HG03354 (cell line): ENCODE measurements around the gene CACNG1.
"Not testable (repeated sequence)": the region's sequence is repeated elsewhere in the genome, so short reads cannot be mapped to it uniquely, and the experiment has no call there.

Source experiments
- ATAC-seq: cut with Tn5 transposase; IDR thresholded peaks from one replicate; pipeline ENCODE4 v1.9.1; 2021; ENCODE audit warnings: mild to moderate bottlenecking; ENCODE audit not compliant: unreplicated experiment, poor library complexity, severe bottlenecking

The CACNG1 gene

GRCh38 chr17:67024736-67025135, 19.6 kb upstream of the CACNG1 start:
- no peak for ATAC-seq

GRCh38 chr17:67025216-67025792, 19.1 kb upstream of the CACNG1 start:
- no peak for ATAC-seq

- ATAC-seq = no peak
Measured at GRCh38 chr17:67026341-67026740, 18.0 kb upstream of the CACNG1 start.

GRCh38 chr17:67027031-67027628, 17.2 kb upstream of the CACNG1 start:
- no peak for ATAC-seq

DNA sequence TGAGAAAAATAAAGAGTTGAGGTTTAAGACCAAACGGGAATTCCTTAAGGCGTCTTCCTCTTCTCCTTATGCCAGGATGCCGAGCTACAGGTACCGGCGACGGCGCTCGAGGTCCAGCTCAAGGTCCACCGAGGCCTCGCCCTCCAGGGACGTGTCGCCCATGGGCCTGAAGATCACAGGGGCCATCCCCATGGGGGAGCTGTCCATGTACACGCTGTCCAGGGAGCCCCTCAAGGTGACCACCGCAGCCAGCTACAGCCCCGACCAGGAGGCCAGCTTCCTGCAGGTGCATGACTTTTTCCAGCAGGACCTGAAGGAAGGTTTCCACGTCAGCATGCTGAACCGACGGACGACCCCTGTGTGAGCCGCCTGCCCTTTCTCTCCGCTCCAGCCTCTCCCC, 13.7 kb upstream of the CACNG1 start:
- ATAC-seq = no peak

GRCh38 chr17:67032382-67032781, 12.0 kb upstream of the CACNG1 start:
- no peak for ATAC-seq

DNA sequence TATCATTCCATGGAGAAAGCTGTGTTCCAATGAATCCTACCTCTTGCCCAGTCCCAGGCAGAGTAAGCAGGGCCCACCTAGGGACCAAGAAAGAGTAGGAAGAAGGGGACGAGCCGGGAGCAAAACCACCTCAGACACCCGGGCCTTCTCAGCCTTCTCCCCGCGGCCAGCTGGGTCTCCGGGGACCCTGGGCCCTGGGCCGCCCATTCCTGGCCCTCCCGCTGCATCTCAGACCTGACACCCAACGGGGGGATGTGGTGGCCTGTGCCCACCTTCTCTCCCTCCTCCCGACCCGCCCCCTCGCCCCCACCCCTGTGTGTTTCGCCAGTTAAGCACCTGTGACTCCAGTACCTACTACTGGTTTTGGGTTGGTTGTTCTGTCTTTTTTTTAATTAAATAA, 11.4 kb upstream of the CACNG1 start:
- no peak for ATAC-seq

DNA sequence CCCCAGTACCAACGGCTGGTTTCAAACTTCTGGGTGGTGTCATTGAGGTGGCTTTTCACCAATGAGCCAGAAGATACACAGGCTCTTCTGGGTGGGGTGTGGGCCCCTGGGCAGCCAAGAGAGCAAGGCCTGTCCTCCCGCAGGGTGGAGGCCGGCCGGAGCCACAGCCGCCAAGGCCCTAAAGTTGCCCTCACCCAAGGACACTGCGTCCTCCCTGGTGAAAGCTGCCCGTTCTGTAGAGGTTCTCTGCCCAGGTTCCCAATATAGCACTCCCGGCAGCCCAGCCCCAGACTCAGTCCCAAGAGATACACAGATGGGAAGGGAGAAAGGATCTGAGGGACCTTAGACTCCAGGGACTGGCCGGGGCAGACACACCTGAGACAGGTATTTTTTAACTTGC, 10.7 kb upstream of the CACNG1 start:
- no peak for ATAC-seq

GRCh38 chr17:67035131-67036083, 8.9 kb upstream of the CACNG1 start:
- ATAC-seq = no peak

DNA sequence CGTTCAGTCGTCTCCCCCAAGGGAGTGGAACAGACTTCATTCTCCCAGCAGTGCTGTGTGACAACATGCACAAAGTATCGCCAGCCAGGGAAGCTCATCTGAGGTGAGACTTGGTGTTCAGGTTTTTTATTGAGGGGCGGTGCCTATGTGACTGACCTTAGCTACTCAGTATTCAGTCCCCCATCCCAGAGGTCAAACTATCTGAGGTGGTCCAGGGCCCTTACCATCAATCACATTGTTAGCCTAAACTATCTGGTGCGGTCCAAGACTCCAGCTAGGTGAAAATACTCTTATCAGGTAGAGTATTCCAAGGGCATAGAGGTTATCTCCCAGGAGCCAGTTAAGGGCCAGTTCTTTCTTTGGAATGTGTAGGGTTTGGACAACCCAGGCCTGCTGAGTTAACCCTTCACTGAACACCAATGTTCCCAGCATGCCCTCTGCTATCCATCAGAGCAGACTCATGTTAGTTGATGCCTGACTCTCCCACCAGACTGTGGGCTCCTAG, 5.4 kb upstream of the CACNG1 start:
- no peak for ATAC-seq

GRCh38 chr17:67040652-67041051, 3.7 kb upstream of the CACNG1 start:
- ATAC-seq = no peak

- not testable (repeated sequence) for ATAC-seq
Measured at GRCh38 chr17:67041119-67041518, 3.2 kb upstream of the CACNG1 start.

- no peak for ATAC-seq
Measured at GRCh38 chr17:67041531-67041930, 2.8 kb upstream of the CACNG1 start.

GRCh38 chr17:67041941-67042899, 2.1 kb upstream of the CACNG1 start:
- no peak for ATAC-seq

DNA sequence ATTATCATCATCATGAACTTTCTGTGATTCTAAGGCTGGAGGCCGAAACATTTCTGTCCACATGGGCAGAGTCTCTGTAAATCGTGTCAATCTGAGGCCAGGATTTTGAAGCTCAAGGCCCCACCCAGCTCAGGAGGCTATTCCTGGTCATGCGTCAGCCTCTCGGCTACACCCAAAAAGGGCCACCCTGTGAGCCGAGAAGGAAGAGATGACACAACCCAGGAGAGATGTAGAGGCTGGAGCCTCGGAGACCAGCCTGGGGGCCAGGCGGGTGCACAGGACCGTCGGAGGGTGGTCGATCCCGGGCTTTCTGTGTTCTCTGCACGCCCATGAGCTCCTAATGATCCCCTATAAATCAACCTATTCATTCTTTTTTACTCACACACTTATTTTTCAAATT, 1.1 kb upstream of the CACNG1 start:
- no peak for ATAC-seq

GRCh38 chr17:67044940-67045339, 586 bp downstream of the CACNG1 start:
- no peak for ATAC-seq

- ATAC-seq = no peak
Measured at GRCh38 chr17:67046398-67046797, 2.0 kb downstream of the CACNG1 start.

DNA sequence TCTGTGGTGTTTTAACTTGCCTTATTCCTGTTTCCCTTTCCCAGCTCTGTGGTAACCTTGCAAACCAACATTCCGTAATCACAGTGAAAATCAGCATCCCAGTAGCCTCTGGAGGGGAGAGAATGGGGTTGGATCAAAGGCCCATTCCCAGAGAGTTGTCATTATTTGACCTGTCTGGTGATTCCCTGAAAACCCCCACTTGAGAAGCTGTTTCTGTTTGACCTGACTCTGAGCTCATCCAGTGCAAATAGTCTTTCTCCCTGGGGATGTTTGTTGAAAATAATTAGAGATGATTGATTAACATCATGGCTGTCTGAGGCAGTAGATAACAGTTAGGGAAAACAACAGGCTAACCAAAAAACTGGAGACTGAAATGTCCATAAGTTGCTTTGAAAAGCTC, 3.0 kb downstream of the CACNG1 start:
- no peak for ATAC-seq

GRCh38 chr17:67049025-67049739, 4.8 kb downstream of the CACNG1 start:
- no peak for ATAC-seq
